Esophagus muscularis mucosa (tissue), 4 donors: ENCODE results near the gene PRDM2.

ENCODE experiments used
- CTCF ChIP-seq, 3 experiments: fragments of 200-600 bp in 2 of 3; fragments of 450-650 bp in 1 of 3; sonication (generic) in 2 of 3; IDR thresholded peaks; one replicate each; pipeline ENCODE4 v1.5.1; 2017 to 2019; ENCODE audit warnings: antibody characterized with exemption in 3 of 3, mild to moderate bottlenecking in 2 of 3, moderate library complexity in 1 of 3
- EP300 ChIP-seq: sonication (generic); formaldehyde crosslinking; IDR thresholded peaks from one replicate; pipeline ENCODE4 v1.6.1; 2017; ENCODE audit warnings: antibody characterized with exemption
- POLR2A ChIP-seq: fragments of 450-650 bp; IDR thresholded peaks from one replicate; pipeline ENCODE4 v1.6.1; 2017; ENCODE audit warnings: antibody characterized with exemption, moderate library complexity, mild to moderate bottlenecking, low read depth

- no peak for TF ChIP-seq CTCF (IDR thresholded peaks at IDR 0.05)
- TF ChIP-seq POLR2A = no peak
- no peak for TF ChIP-seq EP300
These were observed 33.1 kb downstream of the PRDM2 start for GRCh38 chr1:13732971-13733667.
